RWPE2 (cell line): ENCODE results near the gene PIGBOS1.
A peak's percentile ranks its signal among the peaks of the same experiment; 100 is the strongest.

Source experiments
- ATAC-seq: fragments of 200-7000 bp; cut with Tn5 transposase; 3 replicates; pipeline ENCODE4 v1.9.1; 2021; ENCODE audit warnings: low read depth
- DNase-seq: peaks from one replicate; pipeline ENCODE4 v3.0.0-alpha.2; 2020; ENCODE audit warnings: low spot score
- H3K27ac ChIP-seq: fragments of 450-650 bp; 2 replicates; pipeline ENCODE4 v1.5.1; 2017; ENCODE audit warnings: mild to moderate bottlenecking; ENCODE audit not compliant: poor library complexity, severe bottlenecking
- H3K27me3 ChIP-seq: fragments of 250-450 bp; sonication (Bioruptor Pico); 2 replicates; pipeline ENCODE4 v1.5.1; 2021; ENCODE audit warnings: mild to moderate bottlenecking, moderate library complexity; ENCODE audit not compliant: insufficient read depth, poor library complexity, severe bottlenecking
- H3K36me3 ChIP-seq: fragments of 250-450 bp; sonication (Bioruptor Pico); 2 replicates; pipeline ENCODE4 v1.5.1; 2020; ENCODE audit warnings: low read depth, mild to moderate bottlenecking, moderate library complexity
- H3K4me1 ChIP-seq: fragments of 250-450 bp; sonication (Bioruptor Pico); 2 replicates; pipeline ENCODE4 v1.5.1; 2021; ENCODE audit warnings: mild to moderate bottlenecking, moderate library complexity; ENCODE audit not compliant: insufficient read depth, poor library complexity, severe bottlenecking
- H3K4me3 ChIP-seq: fragments of 250-450 bp; sonication (Bioruptor Pico); 2 replicates; pipeline ENCODE4 v1.5.1; 2021; ENCODE audit warnings: mild to moderate bottlenecking, moderate library complexity; ENCODE audit not compliant: severe bottlenecking
- H3K9me3 ChIP-seq: fragments of 250-450 bp; sonication (Bioruptor Pico); 2 replicates; pipeline ENCODE4 v1.5.1; 2021; ENCODE audit warnings: mild to moderate bottlenecking, moderate library complexity; ENCODE audit not compliant: severe bottlenecking
- CTCF ChIP-seq: fragments of 450-650 bp; IDR thresholded peaks from one replicate; pipeline ENCODE4 v1.5.1; 2017; ENCODE audit warnings: mild to moderate bottlenecking, moderate library complexity; ENCODE audit not compliant: poor library complexity, severe bottlenecking

The PIGBOS1 gene

DNA sequence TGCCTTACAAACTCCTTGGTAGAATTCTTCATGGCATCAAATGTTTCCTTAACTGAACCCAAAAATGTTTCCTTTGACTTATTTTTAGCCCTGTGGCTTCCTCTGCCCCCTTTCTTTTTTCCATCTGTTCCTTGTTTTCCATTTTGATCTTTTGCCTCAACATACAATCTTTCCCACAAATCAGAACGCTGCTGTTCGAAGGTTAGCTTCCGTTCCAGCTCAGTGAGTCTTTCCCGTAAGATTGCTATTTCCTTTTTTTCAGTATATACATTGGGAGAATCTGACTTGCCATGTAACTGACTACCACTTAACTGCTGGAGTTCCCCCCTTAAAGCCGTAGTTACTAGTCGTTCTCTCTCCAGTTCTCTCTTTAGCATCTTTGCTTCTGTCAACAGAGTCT is 41.3 kb upstream of the PIGBOS1 start:
- H3K36me3 ChIP-seq, result peaks cover 5% of the 10 kb centered on the region; the same call in 1 of the 2 replicates
- H3K27me3 ChIP-seq, result no peaks in the 10 kb centered on the region
- H3K27ac ChIP-seq, result no peak overlapping the region
- no peak for TF ChIP-seq CTCF
- no peak overlapping the region for H3K4me3 ChIP-seq
- ATAC-seq, result no peak
- DNase-seq, result no peak
- no peaks in the 10 kb centered on the region for H3K4me1 ChIP-seq
- no peaks in the 10 kb centered on the region for H3K9me3 ChIP-seq

DNA sequence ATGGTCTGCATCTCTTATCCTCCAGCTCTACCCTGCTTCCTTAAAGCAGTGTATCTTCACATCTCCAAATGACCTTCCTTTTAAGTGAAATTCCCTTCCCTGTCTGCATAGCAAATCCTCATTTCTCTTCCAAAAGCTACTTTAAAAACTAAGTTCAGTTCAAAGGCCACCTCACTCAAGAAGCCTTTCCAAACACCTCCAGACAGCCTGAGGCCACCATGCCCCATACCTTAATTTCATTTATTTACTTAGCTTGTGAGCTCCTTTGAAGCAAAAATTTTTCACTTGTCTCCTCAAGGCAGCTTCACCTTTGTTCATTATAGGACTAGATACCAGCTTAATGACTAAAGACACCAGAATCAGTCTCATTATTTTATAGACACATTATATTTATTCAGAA is 39.5 kb upstream of the PIGBOS1 start:
- peaks cover 13% of the 10 kb centered on the region; the same call in 1 of the 2 replicates for H3K36me3 ChIP-seq
- no peaks in the 10 kb centered on the region for H3K27me3 ChIP-seq
- DNase-seq (no peak), ATAC-seq (0 out of 3 replicates have a peak, but pooled peaks have one; percentile 11)
- H3K9me3 ChIP-seq, result no peaks in the 10 kb centered on the region
- no peaks in the 10 kb centered on the region for H3K4me1 ChIP-seq
- H3K27ac ChIP-seq, result no peak overlapping the region
- H3K4me3 ChIP-seq, result no peak overlapping the region
- no peak for TF ChIP-seq CTCF

DNA sequence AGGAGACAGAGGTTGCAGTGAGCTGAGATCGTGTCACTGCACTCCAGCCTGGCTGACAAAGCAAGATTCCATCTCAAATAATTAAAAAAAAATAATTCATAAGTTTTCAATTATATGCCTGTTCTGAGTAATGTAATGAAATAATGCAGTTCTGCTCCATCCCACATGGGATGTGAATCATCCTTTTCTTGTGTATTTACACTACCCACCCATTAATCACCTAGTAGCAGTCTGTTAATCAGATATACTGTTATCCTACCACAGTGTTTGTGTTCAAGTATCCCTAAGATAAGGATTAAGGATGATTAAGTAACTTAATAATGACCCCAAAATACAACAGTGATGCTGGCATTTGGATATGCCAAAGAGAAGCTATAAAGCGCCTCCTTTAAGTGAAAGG is 38.9 kb upstream of the PIGBOS1 start:
- DNase-seq (no peak), ATAC-seq (peak; percentile 81)
- Histone ChIP-seq H3K27ac (no peak overlapping the region), H3K4me1 (no peaks in the 10 kb centered on the region), H3K27me3 (no peaks in the 10 kb centered on the region), H3K4me3 (no peak overlapping the region), H3K36me3 (peaks cover 13% of the 10 kb centered on the region; the same call in 1 of the 2 replicates), H3K9me3 (no peaks in the 10 kb centered on the region)
- no peak for TF ChIP-seq CTCF

DNA sequence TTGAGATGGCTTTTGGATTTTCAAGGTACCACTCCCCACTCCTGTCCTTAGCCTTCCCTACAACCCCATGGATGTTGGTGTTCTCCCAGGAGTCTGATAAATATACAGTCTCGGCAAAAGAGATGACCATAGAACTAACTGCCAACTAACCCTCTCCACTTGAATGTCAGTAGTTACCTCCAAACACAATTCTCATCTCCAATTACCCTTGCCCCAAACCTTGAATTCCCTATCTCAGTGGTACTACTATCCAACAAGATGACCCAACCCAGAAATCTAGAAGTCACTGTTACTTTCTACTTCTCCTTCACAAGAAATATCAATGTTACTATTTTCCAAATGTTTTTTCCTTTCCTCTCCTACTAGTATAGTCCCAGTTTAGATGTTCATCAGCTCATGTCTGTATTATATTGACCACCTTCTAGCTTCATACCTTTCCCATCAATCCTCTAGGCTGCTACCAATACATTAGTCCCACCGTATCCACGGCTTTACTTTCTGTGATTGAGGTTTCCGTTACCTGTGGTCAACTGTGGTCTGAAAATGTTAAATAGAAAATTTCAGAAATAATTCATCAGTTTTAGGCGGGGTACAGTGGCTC is 38.2 kb upstream of the PIGBOS1 start:
- no peak for TF ChIP-seq CTCF
- Histone ChIP-seq H3K27me3 (no peaks in the 10 kb centered on the region), H3K9me3 (no peaks in the 10 kb centered on the region), H3K4me1 (no peaks in the 10 kb centered on the region), H3K27ac (no peak overlapping the region), H3K4me3 (no peak overlapping the region), H3K36me3 (peaks cover 13% of the 10 kb centered on the region; the same call in 1 of the 2 replicates)
- DNase-seq (no peak), ATAC-seq (no peak)

DNA sequence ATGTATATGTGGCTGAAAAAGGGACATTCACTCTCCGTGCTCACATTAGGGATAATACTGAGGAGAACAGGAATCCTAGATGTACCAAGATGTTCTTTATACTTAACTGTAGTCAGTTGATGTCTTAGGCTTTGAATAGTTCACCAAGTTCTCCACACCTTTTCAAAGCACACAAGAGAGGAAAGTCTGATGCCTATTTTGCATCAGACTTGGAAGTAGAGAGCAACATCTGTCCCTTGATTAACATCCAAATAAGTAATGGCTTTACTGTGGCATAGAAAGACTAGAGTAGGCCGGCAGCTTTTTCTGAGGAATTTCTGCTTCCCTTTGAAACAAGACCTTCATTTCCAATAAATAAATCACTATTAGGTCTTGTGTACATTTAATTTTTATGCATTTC is 34.1 kb upstream of the PIGBOS1 start:
- H3K4me1 ChIP-seq, result no peaks in the 10 kb centered on the region
- H3K27me3 ChIP-seq, result no peaks in the 10 kb centered on the region
- no peak for ATAC-seq
- no peak overlapping the region for H3K27ac ChIP-seq
- no peak for DNase-seq
- TF ChIP-seq CTCF, result no peak
- H3K4me3 ChIP-seq, result no peak overlapping the region
- H3K9me3 ChIP-seq, result no peaks in the 10 kb centered on the region
- peaks cover 13% of the 10 kb centered on the region; the same call in 1 of the 2 replicates for H3K36me3 ChIP-seq
